ENCODE results near the gene TERT.
"Not testable (repeated sequence)": the region's sequence is repeated elsewhere in the genome, so short reads cannot be mapped to it uniquely, and the experiment has no call there.

DNA sequence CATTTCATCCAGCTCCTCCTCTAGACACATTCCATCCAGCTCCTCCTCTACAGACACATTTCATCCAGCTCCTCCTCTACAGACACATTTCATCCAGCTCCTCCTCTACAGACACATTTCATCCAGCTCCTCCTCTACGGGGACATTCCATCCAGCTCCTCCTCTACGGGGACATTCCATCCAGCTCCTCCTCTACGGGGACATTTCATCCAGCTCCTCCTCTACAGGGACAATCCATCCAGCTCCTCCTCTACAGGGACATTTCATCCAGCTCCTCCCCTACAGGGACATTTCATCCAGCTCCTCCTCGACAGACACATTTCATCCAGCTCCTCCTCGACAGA is 31.6 kb upstream of the TERT start:
- TF ChIP-seq, protein P1, sequence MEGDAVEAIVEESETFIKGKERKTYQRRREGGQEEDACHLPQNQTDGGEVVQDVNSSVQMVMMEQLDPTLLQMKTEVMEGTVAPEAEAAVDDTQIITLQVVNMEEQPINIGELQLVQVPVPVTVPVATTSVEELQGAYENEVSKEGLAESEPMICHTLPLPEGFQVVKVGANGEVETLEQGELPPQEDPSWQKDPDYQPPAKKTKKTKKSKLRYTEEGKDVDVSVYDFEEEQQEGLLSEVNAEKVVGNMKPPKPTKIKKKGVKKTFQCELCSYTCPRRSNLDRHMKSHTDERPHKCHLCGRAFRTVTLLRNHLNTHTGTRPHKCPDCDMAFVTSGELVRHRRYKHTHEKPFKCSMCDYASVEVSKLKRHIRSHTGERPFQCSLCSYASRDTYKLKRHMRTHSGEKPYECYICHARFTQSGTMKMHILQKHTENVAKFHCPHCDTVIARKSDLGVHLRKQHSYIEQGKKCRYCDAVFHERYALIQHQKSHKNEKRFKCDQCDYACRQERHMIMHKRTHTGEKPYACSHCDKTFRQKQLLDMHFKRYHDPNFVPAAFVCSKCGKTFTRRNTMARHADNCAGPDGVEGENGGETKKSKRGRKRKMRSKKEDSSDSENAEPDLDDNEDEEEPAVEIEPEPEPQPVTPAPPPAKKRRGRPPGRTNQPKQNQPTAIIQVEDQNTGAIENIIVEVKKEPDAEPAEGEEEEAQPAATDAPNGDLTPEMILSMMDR (IDR thresholded peaks at IDR 0.05): not testable (repeated sequence)
- TF ChIP-seq PHF8 (IDR thresholded peaks at IDR 0.05; ENCODE audit: borderline replicate concordance, low read depth); RAD21 (conservative IDR thresholded peaks at IDR 0.05 in 1 of 2, IDR thresholded peaks at IDR 0.05 in 1 of 2); EP300 (IDR thresholded peaks at IDR 0.05); MAX (IDR thresholded peaks at IDR 0.05); POLR2A (IDR thresholded peaks at IDR 0.05; ENCODE audit: low read length): not testable (repeated sequence)
- TF ChIP-seq, protein P2, sequence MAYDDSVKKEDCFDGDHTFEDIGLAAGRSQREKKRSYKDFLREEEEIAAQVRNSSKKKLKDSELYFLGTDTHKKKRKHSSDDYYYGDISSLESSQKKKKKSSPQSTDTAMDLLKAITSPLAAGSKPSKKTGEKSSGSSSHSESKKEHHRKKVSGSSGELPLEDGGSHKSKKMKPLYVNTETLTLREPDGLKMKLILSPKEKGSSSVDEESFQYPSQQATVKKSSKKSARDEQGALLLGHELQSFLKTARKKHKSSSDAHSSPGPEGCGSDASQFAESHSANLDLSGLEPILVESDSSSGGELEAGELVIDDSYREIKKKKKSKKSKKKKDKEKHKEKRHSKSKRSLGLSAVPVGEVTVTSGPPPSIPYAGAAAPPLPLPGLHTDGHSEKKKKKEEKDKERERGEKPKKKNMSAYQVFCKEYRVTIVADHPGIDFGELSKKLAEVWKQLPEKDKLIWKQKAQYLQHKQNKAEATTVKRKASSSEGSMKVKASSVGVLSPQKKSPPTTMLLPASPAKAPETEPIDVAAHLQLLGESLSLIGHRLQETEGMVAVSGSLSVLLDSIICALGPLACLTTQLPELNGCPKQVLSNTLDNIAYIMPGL (CRISPR knock-in tag; IDR thresholded peaks at IDR 0.05; ENCODE audit: borderline replicate concordance): not testable (repeated sequence)
- TF ChIP-seq, protein P3, sequence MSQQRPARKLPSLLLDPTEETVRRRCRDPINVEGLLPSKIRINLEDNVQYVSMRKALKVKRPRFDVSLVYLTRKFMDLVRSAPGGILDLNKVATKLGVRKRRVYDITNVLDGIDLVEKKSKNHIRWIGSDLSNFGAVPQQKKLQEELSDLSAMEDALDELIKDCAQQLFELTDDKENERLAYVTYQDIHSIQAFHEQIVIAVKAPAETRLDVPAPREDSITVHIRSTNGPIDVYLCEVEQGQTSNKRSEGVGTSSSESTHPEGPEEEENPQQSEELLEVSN (IDR thresholded peaks at IDR 0.05; ENCODE audit: borderline replicate concordance, low read depth): not testable (repeated sequence)
